Stimulated activated CD4-positive, alpha-beta T cell treated with anti-CD3 and anti-CD28 coated beads, Interleukin-4, amount 100 ng/mL, for 4 hours (primary cell): Measurements from ENCODE around the gene RGL1.

ENCODE experiments used
- DNase-seq, 2 experiments: peaks; one replicate each; pipeline ENCODE4 v3.0.0-alpha.2; 2020

RGL1 gene

DNA sequence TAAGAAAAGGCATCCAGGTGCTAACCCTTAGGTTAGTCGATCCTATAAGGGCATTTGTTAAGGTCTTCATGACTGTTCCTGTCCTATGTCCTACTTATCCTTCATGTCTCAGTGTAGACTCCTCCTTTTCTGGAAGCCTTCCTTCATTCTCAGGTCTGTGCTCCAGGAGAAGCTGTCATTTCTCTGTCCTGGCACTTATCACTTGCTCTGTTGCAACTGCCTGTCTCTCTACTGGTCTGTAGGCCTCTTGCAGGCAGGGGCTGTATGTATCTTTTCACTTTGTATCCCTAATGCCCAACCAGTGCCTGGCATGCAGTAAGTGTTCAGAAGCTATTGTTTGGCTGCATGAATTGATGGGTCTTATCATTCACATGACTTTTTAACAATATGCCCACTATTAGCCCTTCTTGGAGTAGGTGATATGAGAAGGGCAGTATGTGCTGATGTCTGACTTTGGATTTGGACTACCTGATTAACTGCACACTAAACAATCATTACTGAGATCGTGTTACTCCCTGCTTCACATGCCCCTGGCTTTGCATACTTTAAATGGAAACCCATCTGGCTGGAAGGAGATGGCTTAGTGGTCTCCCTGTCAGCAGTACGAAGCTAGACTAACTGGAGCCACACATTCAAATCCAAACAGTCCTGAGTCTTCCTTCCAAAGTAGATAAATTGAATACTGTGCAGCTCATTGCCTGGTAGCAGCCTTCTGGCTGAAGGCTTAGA lies 88.8 kb downstream of the RGL1 start:
- DNase-seq: no peak

DNA sequence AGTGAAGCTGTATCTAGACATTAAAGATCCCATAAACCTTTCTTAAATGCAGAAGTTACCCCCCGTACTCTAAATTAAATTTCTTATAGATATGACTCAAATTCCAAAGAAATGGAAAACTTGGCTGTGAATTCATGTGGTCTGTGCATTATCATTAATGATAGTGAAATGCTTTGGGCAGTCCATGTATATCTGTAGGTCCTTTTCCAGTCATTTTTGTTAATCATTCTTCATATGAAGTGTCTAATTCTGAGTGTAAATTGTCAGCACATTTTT lies 89.3 kb downstream of the RGL1 start:
- no peak for DNase-seq

DNA sequence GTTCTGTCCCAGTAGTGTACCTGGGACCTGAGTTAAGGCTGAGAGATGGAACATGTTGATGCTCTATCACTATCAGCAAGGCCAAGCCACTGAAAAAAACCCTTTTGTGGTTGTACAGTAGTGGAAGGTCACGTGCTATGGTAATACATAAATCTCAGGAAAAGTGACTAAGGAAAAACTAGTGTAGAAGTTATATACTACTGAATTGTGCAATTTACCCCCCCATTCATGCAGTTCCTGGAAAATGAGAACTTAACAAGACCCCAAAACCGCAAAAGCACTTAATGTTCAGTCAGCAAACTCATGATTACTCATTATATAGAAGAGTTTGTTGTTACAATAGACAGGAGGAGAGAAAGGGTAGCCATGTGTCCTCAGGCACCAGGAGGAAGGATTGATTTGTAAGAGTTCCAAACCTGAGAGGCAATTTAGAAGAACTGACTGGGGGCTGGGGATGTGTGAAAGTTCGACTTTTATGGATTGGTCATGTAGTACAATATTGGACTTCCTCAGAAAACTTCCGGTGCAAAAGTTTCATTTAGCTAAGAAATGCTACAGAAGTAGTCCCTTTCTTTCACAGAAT lies 91.6 kb downstream of the RGL1 start:
- DNase-seq: no peak

DNA sequence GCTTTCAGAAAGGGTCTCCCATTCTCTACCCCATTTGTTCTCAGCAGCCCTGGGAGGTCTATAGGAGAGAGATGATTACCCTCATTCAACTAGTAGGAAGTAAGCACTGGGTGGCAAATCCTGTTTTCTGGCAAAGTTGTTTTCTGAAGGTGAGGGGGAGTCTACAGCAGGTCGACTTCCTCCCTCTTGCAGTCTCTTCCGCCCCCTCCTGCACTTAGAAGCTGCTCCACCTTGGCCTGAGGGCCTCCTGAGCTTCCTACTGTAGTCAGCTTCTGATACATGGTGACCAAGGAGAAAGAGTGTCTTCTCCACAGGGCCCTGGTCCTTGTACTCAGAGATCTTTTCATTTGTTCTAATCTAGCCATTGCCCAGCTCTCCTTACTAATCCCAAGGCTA lies 93.1 kb downstream of the RGL1 start:
- DNase-seq: no peak

DNA sequence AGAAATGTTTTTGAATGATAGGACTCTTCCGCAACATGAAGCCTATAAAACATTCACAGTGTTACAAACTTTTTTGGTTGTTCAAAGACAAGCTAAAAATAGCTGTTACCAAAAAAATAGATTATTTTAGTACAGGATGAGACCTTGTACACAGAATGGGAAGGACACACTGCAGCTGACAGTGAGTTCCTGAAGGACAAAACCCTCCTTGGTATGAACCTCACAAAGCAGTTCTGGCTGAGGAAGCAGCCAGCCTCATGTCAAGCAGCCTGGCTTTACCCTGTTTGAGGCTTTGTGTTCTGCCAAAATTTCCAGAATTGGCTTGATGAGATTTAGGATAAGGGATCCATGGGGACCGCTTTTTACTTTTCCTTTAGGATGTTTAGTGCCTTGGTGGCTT lies 93.7 kb downstream of the RGL1 start:
- no peak for DNase-seq

DNA sequence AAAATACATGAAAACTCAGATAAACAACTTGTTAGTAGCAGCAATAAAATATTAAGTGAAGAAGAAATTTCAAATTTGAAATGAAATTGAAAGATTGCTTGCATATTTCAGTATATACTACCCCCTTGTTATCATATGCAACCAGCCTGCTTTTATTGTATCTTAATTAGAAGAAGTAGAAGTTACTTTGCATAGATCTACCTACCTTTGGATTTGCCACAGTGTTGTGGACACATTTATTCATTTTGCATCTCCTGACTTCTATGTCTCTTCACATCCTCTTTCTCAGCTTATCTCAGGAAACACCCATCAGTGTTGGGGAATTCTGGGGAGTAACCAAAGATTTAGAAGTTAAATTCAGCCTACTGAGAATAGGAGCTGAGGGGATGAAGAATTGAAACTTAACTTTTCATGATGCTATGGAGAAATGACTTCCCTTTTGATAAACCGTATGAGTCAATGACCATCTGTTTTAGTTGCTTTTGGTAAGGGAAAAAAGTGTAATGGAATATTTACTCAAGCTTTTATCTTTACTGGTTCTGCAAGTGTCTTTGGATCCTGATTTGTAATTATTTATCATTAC lies 96.9 kb downstream of the RGL1 start:
- no peak for DNase-seq

DNA sequence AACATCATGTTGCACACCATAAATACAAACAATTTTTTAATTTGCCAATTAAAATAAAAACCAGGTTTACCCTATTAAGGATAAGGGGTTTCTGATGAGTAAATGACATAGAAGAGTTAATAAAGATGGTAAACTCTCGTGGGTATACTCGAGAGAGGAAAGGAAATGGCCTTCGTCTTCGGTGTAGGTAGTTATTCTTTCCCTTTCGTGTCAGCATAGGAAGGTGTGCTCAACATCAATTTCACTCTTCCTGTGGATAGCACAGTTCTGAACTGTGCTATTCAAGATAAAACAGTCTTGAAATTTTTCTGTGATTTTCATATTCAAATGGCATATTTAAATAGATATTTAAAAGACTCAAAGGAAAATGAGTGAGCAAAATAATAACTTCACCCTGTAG lies 98.2 kb downstream of the RGL1 start:
- DNase-seq: no peak

DNA sequence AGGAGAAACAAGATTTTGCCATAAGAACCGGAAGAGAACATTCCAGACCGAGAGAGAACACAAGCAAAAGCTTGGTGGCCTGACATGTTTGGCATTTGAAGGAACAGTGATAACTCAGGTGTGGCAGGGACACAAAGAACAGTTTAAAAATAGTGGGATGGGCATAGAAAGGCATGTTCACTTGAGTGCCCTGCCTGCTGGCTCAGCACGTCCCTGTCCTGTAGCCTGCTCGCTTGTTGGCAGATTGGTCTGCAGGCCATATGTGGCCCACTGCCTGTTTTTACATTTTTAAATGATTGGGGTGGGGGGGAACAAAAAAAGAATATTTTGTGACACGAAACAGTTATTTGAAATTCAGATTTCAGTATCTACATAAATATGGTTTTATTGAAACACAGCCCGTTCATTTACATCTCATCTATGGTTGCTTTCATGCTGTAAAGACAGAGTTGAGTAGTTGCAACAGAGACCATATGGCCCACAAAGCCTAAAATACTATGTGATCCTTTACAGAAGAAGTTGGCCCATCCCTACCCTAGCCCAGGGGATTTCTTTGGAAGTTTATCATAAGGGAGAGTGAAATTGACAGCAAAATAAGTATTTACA lies 100.7 kb downstream of the RGL1 start:
- no peak for DNase-seq

DNA sequence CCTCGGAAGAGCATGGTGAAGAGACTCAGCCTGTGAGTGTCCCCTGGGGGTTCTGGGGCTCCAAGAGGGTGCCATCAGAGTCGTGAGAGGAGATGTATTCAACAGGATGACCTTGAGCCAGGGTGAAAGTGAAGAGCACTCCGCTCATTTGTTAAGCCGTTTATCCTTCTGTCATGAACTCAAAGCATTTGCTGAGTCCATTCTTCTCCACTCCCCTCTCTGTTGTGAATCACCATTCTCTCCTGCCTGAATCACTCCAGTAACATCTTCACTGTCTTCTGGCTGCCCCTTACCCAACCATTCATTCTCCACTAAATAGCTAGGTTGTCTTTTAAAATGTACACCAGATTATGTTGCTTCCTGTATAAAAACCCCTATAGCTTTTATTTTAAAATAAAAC lies 102.2 kb downstream of the RGL1 start:
- DNase-seq: no peak

DNA sequence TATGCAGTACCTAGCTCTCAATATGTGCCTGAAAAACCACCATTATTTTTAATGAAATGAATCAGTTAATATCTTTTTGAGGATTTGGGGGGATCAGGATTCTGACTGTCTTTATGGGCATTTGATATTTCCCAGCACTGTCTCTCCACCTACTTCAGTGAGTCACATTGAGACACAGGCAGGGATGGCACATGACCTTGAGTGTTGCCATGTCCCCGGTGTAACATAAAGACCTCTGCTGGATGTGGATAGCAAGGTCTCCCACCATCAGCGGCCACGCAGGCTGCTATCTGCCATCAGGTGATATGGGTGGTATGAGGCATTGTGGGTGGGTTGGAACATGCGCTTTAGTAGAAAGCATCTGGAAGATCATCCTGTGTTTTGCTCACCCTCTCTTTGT lies 103.2 kb downstream of the RGL1 start:
- DNase-seq: no peak

DNA sequence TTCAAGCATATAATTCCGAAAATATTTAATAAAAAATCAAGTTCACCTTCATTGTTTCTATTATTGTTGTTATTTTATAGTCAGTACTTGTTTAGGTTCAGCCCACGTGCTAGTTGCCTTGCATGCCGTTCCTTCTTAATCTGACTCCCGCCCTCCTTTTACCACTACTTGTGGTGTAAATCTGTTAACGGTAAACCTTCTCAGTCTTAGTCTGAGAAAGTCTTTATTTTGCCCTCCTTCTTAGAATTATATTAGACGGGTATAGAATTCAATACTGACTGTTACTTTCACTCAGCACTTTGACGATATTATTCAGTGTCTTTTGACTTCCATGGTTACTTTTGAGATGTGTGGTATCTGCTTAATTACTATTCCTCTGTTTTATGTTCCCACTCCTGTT lies 104.8 kb downstream of the RGL1 start:
- no peak for DNase-seq

DNA sequence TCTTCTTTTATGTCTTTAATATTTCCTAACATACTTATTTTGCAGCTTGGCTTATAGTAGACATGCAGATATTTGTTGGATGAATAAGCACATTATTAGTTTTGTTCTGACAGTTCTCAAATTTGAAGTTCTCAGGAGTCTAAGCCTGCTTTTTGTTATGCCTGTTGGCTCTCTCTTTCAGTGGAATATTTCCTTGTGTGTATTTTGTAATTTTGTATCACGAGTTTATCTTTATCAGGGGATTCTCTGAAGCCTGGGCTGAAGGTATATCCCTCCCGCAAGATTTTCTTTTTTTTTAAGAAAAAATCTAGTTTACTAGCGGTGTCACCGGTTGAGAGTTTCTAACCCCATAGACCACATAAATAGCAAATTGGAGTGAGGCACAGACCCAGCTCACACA lies 105.9 kb downstream of the RGL1 start:
- DNase-seq: no peak

DNA sequence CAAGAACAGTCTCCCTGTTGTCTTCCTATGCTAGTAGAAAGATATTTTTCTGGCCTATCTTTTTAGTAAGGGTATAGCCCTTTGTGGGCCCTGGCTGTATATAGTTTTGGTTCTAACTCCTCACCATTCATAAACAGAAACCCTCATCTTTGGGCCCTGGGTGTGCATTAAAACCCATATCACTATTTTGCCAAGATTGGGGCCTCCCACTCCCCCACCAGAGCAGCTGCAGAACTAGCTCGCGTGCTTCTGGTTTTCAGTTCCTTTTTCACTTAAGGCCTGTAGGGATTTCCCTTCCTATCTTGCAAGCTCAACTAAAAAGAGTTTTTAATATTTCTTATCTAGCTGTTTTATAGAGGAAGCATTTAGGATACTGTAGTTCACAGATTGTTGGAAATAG lies 106.4 kb downstream of the RGL1 start:
- no peak for DNase-seq

DNA sequence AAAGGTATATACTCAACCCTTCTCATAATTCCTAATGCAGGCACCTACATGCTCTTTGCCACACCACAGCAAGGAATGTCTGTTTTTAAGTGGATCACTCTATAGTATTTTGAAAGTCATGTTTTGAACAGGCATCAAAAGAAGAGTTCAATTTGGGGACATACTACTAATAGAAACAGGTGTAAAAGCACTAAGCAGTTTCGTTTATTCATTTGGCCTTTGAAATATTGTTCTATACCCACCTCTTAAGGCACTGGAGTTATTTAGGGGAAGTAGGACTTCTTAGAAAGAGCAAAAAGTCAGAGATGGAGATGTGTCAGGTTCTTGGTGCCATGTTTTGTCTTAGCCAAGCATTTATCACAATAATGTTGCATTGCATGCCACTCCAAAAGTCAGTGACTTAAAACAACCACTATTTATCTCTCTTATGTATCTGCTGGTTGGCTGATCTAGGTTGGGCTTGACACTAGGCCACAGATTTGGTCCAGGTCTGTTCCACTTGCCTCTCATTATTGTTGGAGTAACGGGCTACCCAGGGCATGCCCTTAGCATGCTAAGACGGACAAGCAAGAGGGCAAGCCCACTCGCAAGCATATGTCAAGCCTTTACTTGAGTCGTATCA lies 107.5 kb downstream of the RGL1 start:
- DNase-seq: no peak

DNA sequence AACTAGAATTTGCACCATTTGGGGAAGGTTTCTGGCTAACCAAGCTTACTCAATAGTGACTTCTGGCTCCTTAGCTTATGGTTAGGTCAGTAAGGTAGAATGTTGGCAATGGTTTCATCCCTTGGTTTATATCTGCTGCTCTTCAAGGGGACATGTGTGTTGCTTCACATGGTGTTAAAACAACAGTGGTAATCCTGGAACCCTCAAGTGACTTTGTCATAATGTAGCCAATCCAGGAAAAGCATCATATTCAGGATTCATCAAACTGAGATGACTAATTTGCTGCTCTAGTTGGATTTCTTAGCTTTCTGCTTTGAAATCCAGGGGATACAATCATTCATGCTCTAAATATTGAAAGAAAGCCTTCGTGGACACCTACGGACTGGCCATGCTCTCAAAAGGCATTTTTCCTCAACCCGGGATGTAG lies 108.7 kb downstream of the RGL1 start:
- no peak for DNase-seq

DNA sequence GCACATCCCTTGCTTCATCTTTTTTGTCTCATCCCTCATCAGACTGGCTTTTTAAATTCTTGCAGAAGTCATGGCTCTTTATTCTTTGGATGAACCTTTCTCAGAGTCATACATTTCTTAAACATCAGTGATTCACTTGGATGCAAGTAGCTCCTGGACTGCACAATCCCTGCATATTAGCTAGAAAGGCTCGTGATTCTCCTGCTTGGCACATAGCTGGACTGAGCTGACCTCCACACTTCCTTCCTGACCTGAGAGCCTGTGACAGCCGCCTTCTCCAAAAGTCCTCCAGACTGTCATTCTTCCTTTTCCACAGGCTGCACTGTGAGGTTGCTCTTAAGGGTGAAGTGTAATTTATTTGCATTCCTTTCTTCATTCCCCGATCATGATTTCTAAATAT lies 109.4 kb downstream of the RGL1 start:
- DNase-seq: no peak

DNA sequence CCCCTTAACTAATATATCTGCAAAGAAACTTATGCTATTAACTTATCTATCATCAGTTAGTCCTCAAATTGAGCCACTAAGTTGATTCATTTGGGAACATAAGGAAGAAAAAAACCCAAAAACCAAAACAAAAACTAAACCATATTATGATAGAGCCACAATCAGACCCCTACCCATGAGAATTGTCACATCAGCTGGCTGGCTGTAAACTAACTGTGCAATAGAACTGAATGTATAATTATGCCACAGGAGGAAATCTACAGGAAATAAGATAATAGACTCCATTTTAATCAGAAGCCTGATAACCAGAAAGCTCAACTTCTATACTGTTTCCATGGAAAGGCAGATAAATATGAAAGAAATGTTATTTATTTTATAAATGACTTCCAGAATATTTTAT lies 110.0 kb downstream of the RGL1 start:
- DNase-seq: no peak

DNA sequence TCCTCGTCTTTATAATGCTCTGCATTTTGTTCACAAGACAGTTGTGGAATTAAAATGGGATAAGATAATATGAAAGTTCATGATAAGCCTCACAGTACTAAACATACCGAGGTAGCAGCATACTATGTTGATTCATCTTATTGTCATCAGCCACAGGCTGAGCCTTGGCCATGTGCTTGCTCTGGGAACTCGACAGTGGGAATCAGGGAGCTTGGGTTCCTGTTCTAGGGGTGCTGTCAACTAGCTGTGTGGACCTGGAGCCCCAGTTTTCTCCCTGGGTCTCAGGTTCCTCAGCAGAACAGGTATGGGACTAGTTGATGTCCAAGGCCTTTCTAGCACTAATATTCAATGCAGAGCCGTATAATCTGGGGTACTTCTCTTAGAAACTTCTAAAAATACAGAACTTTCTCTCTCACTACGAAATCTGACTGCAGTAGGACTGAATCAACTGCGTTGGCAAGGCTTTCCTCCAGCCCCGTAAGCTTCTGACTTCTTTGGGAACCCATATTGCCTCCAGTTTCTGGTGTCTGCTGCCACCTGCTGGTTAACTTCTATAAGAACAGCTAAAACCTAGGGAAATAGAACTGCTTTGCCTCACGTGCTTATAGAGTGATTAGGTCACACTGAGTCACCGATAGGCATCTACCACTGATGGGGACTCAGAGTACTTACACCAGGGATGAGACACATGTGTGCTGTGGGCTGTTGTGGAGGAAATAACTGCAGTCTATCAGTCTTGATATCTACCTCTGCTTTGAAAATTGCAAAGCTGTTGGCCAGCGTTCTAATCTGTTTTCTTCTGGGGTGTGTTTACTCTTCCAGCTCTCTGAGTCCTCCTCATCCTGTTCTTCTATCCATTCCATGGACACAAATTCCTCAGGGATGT lies 110.9 kb downstream of the RGL1 start:
- peak; percentile 38 to 71 for DNase-seq

DNA sequence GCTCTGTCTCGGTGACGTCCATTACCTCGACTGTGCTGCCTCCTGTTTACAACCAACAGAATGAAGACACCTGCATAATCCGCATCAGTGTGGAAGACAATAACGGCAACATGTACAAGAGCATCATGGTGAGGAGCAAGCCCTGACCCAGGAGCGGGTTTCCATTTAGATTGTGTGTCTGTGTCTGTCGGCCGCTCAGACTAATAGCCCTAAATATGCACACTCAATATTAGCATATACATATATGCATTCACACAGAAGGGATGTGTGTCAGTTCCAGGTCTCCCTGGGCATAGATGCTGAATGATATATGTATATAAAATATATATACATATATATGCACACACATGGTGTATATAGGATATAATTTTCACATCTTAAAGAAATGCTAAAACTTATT lies 111.7 kb downstream of the RGL1 start:
- no peak for DNase-seq

DNA sequence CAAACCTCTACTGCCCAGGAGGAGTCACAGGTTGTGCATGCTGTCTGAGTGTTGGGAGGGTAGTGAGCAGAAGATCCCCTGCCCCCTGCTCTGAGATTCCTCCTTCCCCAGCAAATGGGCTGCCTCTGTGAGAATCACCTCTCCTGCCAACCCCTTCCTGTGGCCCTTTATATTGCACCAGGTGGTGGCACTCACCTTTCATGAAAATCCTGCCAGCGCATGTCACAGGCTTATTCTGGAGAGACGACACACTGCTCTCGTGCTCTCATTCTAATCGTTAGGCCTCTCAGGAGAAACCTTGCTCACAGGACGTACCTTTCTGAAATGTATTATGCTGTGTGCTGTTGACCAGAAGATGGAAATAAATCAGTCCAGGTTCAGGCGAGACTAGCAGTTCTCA lies 113.7 kb downstream of the RGL1 start:
- no peak for DNase-seq

DNA sequence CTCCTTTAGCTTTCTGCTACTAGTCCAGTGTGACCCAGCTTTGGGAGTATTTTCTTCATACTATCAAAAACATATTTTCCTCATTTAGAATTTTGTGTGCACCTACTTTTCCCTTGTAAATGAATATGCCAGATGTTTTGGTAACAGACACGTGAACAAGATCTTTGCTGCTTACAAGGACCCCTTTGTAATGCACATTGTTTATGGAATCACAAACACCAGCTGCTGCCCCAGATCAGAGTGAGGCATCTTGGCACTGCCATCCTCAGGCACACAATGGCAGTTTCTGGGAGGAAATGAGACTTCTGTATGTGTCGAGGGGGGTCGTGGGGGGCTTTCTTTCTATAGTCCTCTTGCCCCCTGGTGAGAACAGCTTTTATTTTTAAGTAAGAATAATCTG lies 115.7 kb downstream of the RGL1 start:
- DNase-seq: no peak

DNA sequence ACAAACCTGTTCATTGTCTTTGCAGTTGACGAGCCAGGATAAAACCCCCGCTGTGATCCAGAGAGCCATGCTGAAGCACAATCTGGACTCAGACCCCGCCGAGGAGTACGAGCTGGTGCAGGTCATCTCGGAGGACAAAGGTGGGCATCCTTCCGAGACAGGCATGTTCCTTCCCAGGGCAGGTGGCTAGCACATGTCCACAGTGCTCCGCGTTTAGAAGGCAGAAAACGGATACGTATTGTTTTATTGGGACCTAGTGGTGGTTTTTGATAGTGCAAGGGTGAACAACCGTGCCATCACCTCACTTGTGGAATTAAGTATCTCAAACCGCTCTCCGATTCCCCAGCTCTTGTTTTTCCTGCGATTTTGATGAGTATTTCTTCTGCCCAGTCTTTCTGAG lies 117.3 kb downstream of the RGL1 start:
- no peak for DNase-seq

DNA sequence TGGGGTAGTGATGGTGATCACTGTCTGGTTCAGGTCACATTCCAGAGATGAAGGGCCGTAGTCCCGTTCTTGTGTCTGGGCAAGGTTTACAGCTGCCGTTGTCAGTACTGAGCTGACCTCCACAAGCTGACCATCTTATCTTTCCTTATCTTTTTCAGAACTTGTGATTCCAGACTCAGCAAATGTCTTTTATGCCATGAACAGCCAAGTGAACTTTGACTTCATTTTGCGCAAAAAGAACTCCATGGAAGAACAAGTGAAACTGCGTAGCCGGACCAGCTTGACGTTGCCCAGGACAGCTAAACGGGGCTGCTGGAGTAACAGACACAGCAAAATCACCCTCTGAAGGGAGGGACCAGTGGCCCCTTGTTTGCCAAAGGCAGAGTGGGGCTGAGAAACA lies 121.0 kb downstream of the RGL1 start:
- DNase-seq: no peak
